Measurements from ENCODE around the gene ROR2.

ROR2 gene

DNA sequence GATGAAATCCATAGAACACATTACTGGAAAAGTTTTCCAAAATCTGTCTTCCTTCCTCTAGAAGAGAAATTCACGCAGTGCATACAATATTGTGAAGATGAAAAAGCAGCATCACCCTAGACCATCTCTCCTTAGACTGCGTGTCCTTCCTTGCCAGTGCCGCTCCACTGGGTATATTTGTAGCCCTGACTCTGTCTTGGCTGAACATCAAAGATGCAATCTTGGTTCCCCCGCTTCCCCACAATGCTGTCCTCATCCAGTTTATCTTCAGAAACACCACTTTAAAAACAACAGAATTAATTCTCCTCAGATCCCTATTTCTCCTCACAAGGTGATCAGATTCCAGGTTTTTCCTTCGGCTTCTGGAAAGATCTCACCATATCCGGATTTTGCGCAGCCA is 53.9 kb downstream of the ROR2 start:
- Mint-ChIP-seq H3K4me3 (no peak overlapping the region), H3K9me3 (no peaks in the 10 kb centered on the region), H3K4me1 (no peaks in the 10 kb centered on the region), H3K36me3 (no peaks in the 10 kb centered on the region), H3K27ac (no peak overlapping the region), H3K27me3 (peaks cover 45% of the 10 kb centered on the region)
- DNase-seq: no peak
- CTCF ChIA-PET: no interaction called here

DNA sequence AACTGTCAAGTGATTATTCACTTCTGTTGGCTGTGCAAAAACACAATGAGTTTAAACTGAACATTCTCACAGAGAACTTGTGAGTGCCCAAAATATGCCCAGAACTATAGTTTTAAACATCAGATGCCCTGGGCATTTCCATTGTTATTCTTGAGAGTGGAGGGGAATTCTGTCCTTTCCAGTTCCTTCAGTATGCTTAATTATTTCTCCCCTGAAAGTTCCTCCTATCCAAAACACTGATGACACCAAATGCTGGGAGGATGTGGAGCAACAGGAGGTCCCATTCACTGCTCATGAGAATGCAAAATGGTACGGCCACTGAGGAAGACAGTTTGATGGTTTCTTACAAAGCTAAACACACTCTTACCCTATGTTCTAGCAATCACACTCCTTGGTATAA is 55.5 kb downstream of the ROR2 start:
- H3K4me1 Mint-ChIP-seq: no peaks in the 10 kb centered on the region
- DNase-seq: no peak
- no peaks in the 10 kb centered on the region for H3K9me3 Mint-ChIP-seq
- peaks cover 45% of the 10 kb centered on the region for H3K27me3 Mint-ChIP-seq
- H3K4me3 Mint-ChIP-seq: no peak overlapping the region
- CTCF ChIA-PET: no interaction called here
- H3K27ac Mint-ChIP-seq: no peak overlapping the region
- no peaks in the 10 kb centered on the region for H3K36me3 Mint-ChIP-seq

DNA sequence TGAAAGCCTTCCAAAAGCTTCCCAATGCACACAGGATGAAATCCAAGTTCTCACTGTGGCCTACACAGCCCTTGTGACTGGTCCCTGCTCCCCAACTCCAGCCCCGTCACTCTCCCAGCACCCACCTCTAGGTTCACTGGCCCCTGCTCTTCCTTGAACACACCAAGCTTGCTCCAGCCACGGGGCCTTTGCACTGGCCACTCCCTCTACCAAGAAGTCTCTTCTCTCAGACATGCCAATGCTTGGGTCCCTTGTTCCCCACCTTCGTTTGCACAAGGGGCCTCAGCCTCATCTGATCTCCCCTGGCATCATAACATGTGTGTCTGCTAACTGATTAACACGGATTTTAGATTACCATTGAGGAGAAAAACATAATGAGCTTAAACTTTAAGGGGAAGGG is 56.0 kb downstream of the ROR2 start:
- H3K27ac Mint-ChIP-seq: no peak overlapping the region
- CTCF ChIA-PET: no interaction called here
- peaks cover 42% of the 10 kb centered on the region for H3K27me3 Mint-ChIP-seq
- H3K36me3 Mint-ChIP-seq: no peaks in the 10 kb centered on the region
- no peaks in the 10 kb centered on the region for H3K9me3 Mint-ChIP-seq
- no peak for DNase-seq
- H3K4me3 Mint-ChIP-seq: no peak overlapping the region
- H3K4me1 Mint-ChIP-seq: no peaks in the 10 kb centered on the region

DNA sequence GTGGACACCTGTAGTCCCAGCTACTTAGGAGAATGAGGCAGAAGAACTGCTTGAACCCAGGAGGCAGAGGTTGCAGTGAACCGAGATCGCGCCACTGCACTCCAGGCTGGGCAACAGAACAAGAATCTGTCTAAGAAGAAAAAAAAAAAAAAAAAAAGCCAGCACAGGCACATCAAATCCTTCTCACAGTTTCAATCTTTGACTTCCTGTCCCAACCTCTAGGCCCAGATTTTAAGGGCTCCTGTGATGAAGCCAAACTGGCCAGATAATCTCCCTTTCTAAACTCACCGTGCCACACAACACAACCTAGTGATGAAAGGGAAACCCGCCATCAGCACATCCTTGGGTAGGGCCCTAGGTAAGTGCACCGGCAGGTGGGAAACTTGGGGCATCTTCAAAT is 58.1 kb downstream of the ROR2 start:
- Mint-ChIP-seq H3K4me1 (no peaks in the 10 kb centered on the region), H3K9me3 (no peaks in the 10 kb centered on the region), H3K4me3 (no peak overlapping the region), H3K36me3 (no peaks in the 10 kb centered on the region), H3K27me3 (peaks cover 34% of the 10 kb centered on the region), H3K27ac (no peak overlapping the region)
- no peak for DNase-seq
- CTCF ChIA-PET: no interaction called here

DNA sequence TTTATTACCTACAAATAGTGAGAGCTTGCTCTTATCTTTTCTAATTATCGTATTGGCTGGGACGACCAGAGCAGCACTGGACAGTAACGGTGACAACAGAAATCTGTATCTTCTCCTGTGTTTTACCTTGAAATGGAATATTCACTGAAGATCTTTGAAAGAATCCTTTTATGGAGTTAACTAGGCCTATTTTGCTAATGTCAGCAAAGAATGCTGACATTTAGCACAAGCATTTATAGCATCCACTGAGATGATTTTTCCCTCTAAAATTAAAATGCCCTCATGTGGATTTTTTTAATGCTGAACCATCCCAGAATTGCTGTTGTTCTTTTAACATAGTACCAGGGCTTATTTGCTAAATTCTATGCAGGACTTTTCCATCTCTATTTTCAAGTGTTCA is 59.4 kb downstream of the ROR2 start:
- Mint-ChIP-seq H3K27me3 (peaks cover 39% of the 10 kb centered on the region), H3K9me3 (no peaks in the 10 kb centered on the region), H3K27ac (no peak overlapping the region), H3K4me1 (no peaks in the 10 kb centered on the region), H3K4me3 (no peak overlapping the region), H3K36me3 (no peaks in the 10 kb centered on the region)
- CTCF ChIA-PET: no interaction called here
- DNase-seq: no peak

DNA sequence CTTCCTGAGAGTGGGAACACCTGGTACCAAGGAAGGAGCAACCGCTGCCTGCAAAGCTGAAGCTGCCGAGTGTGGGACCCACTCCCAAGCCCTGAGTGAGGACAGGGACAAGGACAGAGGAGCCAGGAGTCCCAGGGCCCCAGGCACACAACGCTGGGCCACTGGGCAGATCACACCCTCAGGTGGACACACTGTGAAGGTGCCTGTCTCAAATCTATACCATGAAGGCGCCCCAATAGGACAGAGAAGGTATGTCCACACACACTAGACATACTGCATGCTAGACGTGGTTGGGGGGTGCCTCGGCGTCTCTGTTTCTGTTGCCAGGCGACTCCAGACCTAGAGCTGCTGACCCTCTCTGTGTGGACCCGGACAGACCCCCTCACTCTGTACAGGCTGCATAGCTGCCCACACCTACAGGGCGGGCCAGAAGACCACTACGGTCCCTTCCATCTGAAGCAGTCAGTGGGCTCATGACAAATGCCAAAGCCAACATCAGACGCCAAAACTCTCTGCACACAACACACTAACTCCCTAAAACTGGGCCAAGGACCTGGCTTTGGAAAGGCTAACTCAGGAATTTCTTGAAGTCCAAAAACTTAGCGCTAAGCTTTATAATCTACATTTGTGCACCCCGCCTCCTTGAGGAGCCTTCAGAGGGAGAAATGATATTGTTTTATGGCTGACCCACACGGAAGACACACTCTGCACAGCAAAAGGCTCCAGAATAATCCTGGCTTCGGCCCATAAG is 60.7 kb downstream of the ROR2 start:
- no peak for DNase-seq
- no peak overlapping the region for H3K27ac Mint-ChIP-seq
- no peaks in the 10 kb centered on the region for H3K4me1 Mint-ChIP-seq
- no peak overlapping the region for H3K4me3 Mint-ChIP-seq
- no peaks in the 10 kb centered on the region for H3K9me3 Mint-ChIP-seq
- peaks cover 46% of the 10 kb centered on the region for H3K27me3 Mint-ChIP-seq
- H3K36me3 Mint-ChIP-seq: no peaks in the 10 kb centered on the region
- CTCF ChIA-PET: interaction anchor here (1.1 kb wide), 1 partner anchor 58 kb away, joined by 3 read pairs; no protein-coding TSS in a partner anchor

DNA sequence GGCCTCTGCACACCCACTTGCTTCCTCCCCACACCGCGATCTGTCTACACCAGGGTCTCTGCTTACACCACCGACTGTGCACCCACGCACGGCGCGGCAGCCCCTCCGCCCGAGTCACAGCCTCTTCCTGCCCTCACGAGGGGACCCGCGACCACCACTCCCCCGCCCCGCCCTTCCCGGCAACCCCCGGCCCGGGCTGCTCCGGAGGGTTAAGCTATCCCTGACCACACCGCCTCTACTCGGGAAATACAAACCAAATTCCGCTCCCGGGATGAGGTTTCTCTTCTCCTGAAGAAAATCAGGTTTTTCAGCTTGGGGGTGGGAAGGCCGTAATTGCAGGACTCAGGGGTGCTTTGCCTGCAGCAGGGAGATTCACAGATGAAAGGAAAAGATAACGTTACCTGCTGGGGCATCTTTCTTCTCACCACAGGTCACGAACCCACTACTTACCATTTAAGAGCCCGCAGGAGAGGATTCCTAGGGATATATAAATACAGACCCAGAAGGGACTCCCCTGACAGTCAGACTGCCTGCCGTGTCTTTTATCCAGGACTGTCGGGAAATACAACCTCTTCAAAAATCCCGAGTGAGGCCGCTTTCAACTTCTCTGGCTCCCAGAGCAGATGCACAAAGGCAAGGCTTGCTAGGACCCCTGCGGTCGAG is 63.5 kb downstream of the ROR2 start:
- CTCF ChIA-PET: no interaction called here
- peaks cover 33% of the 10 kb centered on the region for H3K27me3 Mint-ChIP-seq
- no peaks in the 10 kb centered on the region for H3K36me3 Mint-ChIP-seq
- H3K4me3 Mint-ChIP-seq: no peak overlapping the region
- H3K27ac Mint-ChIP-seq: no peak overlapping the region
- no peaks in the 10 kb centered on the region for H3K9me3 Mint-ChIP-seq
- no peak for DNase-seq
- no peaks in the 10 kb centered on the region for H3K4me1 Mint-ChIP-seq

DNA sequence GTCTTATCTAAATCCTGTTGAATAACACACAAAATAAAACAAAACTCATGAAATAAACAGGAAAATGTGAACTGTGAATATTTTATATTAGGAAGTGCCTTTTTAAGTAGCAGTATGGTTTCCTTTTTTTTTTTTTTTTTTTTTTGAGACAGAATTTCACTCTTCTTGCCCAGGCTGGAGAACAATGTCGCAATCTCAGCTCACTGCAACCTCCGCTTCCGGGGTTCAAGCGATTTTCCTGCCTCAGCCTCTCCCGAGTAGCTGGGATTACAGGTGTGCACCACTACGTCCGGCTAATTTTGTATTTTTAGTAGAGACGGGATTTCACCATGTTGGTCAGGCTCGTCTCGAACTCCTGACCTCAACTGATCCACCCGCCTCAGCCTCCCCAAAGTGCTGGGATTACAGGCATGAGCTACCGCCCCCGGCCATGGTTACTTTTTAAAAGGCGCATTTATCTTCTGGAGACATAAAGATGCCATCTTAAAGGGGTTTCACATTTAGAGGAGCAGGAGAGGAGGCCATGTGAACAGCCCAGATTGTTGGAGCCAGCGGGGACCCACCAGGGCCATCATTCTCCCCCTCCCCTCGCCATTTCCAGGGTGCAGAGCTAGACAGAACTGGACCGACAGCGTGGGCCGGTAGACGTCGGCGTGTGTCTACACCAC is 64.1 kb downstream of the ROR2 start:
- peaks cover 33% of the 10 kb centered on the region for H3K27me3 Mint-ChIP-seq
- H3K9me3 Mint-ChIP-seq: no peaks in the 10 kb centered on the region
- no peak overlapping the region for H3K27ac Mint-ChIP-seq
- H3K4me1 Mint-ChIP-seq: no peaks in the 10 kb centered on the region
- CTCF ChIA-PET: no interaction called here
- H3K4me3 Mint-ChIP-seq: no peak overlapping the region
- no peaks in the 10 kb centered on the region for H3K36me3 Mint-ChIP-seq
- DNase-seq: no peak

DNA sequence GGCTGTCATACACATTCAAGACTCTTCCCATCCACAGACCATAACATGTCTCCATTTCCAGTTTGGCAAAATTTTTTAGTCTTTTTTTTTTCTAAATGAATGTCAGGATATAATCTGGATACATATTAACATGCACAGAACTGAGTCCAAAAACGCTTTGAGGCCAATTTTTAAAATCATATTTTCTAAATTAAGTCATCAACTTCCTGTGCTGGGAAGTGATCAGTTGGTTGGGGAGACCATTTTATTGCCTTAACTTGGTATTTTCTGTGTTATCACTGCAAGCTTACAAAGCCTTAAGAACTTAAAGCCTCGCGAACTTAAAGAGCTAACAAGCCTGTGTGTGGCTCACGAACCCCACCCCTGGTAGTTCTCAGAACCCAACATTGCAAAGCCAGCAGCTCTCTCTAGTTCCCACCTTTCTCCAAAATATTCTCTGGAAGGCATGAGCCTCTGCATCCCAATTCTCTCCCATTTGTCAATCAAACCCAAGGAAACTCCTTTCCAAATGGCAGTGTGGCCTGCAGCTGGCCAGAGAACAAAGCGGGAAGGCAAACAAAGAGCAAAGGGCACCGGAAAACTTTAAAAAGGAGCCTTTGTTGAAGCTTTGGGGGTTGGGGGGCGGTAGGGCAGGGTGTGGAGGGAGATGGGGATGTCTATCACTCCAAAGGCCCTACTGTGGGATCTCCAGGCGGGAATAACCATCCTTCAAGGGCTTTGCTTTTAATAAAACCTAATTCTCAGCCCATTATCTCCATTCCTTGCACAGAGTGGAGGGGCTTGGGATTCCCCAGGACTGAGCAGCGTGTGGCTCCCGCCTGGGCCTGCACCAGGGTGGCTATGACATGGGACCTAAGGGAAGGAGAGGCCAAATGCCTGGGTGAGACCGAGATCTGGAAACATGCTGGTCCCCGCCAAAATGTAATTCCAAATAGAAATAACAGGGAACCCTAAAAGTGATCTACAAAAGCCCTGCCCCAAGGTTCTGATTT is 65.0 kb downstream of the ROR2 start:
- Mint-ChIP-seq H3K27ac (no peak overlapping the region), H3K9me3 (no peaks in the 10 kb centered on the region), H3K4me1 (no peaks in the 10 kb centered on the region), H3K4me3 (no peak overlapping the region), H3K27me3 (peaks cover 32% of the 10 kb centered on the region), H3K36me3 (no peaks in the 10 kb centered on the region)
- DNase-seq: no peak
- CTCF ChIA-PET: no interaction called here

DNA sequence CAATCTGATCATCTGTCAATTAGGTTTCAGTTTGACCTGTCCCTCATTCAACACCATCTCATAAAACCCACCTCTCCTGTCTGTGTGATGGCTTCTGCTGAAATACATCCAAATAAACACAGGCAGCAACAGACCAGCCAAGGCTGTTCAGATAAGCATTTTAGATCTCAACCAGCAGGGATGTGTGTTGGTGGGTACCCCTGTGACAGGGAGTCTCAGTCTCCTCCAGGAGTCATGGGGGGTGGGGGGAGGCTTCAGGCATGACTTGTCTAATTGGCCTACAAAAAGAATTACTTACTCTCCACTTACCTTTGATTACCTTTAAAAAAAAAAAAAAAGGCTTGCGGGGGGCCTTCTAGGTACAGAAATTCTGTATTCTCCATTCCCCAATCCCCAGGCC is 65.9 kb downstream of the ROR2 start:
- Mint-ChIP-seq H3K4me3 (no peak overlapping the region), H3K4me1 (no peaks in the 10 kb centered on the region), H3K9me3 (no peaks in the 10 kb centered on the region), H3K36me3 (no peaks in the 10 kb centered on the region), H3K27me3 (peaks cover 28% of the 10 kb centered on the region), H3K27ac (no peak overlapping the region)
- CTCF ChIA-PET: no interaction called here
- no peak for DNase-seq

DNA sequence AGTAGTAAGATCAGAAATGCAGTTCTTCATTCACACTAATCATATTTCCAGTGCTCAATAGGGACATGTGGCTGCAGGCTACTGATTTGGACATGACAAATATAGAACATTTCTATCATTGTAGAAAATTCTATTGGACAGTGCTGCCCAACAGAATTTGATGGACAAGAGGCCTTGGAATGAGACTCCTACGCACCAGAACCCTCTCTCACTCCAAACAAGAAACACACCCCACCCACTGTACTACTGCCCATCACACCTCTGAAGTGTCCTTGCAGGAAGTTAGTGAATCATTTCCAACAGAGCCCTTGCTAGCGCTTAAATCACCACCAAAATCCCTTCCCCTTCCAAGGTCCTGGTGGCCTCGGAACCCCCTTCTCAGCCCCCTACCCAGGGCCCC is 66.5 kb downstream of the ROR2 start:
- H3K36me3 Mint-ChIP-seq: no peaks in the 10 kb centered on the region

DNA sequence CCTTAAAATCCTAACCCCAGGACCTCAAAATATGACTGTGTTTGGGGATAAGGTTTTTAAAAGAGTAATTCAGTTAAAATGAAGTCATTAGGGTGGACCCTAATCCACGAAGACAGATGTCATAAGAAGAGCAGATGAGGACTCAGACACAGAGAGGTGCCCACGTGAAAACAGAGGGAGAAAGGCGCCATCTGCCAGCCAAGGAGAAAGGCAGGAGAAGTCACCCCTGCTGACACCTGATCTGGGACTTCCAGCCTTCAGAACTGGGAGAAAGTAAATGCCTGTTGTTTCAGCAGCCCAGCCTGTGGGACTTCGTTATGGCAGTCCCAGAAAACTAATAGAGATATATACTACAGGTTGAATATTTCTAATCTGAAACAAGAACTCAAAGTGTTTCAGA is 67.4 kb downstream of the ROR2 start:
- H3K27ac Mint-ChIP-seq: no peak overlapping the region
- H3K4me3 Mint-ChIP-seq: no peak overlapping the region
- H3K36me3 Mint-ChIP-seq: no peaks in the 10 kb centered on the region
- DNase-seq: no peak
- no peaks in the 10 kb centered on the region for H3K9me3 Mint-ChIP-seq
- peaks cover 26% of the 10 kb centered on the region for H3K27me3 Mint-ChIP-seq
- no peaks in the 10 kb centered on the region for H3K4me1 Mint-ChIP-seq
- CTCF ChIA-PET: no interaction called here

More for the DNA sequence above, 66.5 kb downstream of the ROR2 start:
- no peak for DNase-seq
- peaks cover 25% of the 10 kb centered on the region for H3K27me3 Mint-ChIP-seq
- no peak overlapping the region for H3K27ac Mint-ChIP-seq
- no peaks in the 10 kb centered on the region for H3K4me1 Mint-ChIP-seq
- no peak overlapping the region for H3K4me3 Mint-ChIP-seq
- CTCF ChIA-PET: no interaction called here
- no peaks in the 10 kb centered on the region for H3K9me3 Mint-ChIP-seq

DNA sequence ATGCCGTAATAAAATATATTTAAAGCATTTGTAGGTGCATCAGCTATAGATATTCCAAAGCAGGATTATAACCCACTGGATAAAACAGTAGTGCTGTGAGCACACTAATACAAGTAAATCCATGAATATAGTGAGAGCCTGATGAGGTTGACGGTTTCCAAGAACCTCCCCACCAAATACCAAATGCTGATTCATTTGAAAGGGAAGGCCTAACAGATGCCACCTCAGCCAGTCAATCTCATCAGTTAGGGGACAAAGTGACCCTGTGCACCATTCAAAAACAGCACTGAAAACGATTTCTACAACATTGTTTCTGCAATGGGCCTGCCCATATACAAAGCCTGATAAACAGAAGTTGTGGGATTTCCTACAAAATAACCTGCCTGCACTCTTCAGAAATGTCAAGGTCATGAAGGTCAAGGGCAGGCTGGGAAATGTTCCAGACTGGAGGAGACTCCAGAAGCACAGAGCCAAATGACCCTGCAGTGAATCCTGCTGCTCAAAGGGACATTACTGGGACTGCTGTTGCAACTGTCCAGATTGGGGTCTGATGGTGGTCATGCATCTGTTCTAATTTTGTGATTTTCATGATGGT is 69.6 kb downstream of the ROR2 start:
- H3K27me3 Mint-ChIP-seq: peaks cover 12% of the 10 kb centered on the region
- no peak overlapping the region for H3K27ac Mint-ChIP-seq
- H3K4me1 Mint-ChIP-seq: no peaks in the 10 kb centered on the region
- no peak for DNase-seq
- no peak overlapping the region for H3K4me3 Mint-ChIP-seq
- H3K36me3 Mint-ChIP-seq: no peaks in the 10 kb centered on the region
- H3K9me3 Mint-ChIP-seq: no peaks in the 10 kb centered on the region
- CTCF ChIA-PET: no interaction called here

DNA sequence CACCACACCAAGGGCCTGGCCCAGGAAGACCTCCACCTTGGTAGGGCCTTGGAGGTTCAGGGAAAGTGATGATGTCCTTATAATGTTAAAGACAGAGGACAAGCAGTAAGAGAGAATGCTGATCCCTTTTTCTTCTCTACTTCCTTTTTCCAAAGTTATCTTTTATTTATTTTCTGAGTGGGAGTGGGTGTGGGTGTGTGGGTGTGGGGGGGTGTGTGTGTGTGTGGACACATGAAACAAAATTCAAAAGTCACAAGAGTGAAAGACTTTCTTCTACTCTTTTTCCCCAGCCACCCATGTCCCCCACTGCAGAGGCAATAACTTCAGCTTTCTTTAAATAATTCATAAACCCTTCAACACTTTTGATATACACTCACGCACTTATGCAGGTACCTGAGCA is 70.8 kb downstream of the ROR2 start:
- no peak overlapping the region for H3K27ac Mint-ChIP-seq
- CTCF ChIA-PET: no interaction called here

More for the DNA sequence above, 70.8 kb downstream of the ROR2 start:
- Mint-ChIP-seq H3K27me3 (peaks cover 6% of the 10 kb centered on the region), H3K4me1 (no peaks in the 10 kb centered on the region), H3K36me3 (no peaks in the 10 kb centered on the region), H3K9me3 (no peaks in the 10 kb centered on the region), H3K4me3 (no peak overlapping the region)
- DNase-seq: no peak
